NCI-H2029 treated with DMSO at 0.1 percent for 48 hours (cell line): ENCODE data around the gene FXYD5.
A peak's percentile ranks its signal among the peaks of the same experiment; 100 is the strongest.
"Not testable (repeated sequence)": the region's sequence is repeated elsewhere in the genome, so short reads cannot be mapped to it uniquely, and the experiment has no call there.

Source experiments
- DNase-seq: peaks from one replicate; lab custom pipeline; 2025; lab: John Stamatoyannopoulos, UW

FXYD5 gene

GRCh38 chr19:35120492-35120891, 34.0 kb upstream of the FXYD5 start:
- DNase-seq, result no peak

GRCh38 chr19:35120898-35121297, 33.6 kb upstream of the FXYD5 start:
- no peak for DNase-seq

GRCh38 chr19:35122687-35123551, 31.6 kb upstream of the FXYD5 start:
- no peak for DNase-seq

- DNase-seq, result no peak
Measured at GRCh38 chr19:35123573-35123972, 31.0 kb upstream of the FXYD5 start.

- DNase-seq, result peak; percentile 66
Measured at GRCh38 chr19:35124098-35125060, 30.2 kb upstream of the FXYD5 start.

GRCh38 chr19:35125270-35125717, 29.2 kb upstream of the FXYD5 start:
- no peak for DNase-seq

- DNase-seq, result no peak
Measured at GRCh38 chr19:35125749-35126623, 28.5 kb upstream of the FXYD5 start.

- no peak for DNase-seq
Measured at GRCh38 chr19:35126624-35126959, 27.9 kb upstream of the FXYD5 start.

- DNase-seq, result no peak
Measured at GRCh38 chr19:35127871-35128270, 26.7 kb upstream of the FXYD5 start.

GRCh38 chr19:35128398-35129057, 26.0 kb upstream of the FXYD5 start:
- no peak for DNase-seq

GRCh38 chr19:35129724-35130274, 24.7 kb upstream of the FXYD5 start:
- not testable (repeated sequence) for DNase-seq

GRCh38 chr19:35130761-35131720, 23.5 kb upstream of the FXYD5 start:
- DNase-seq, result no peak

- no peak for DNase-seq
Measured at GRCh38 chr19:35132254-35132653, 22.3 kb upstream of the FXYD5 start.

GRCh38 chr19:35133826-35134225, 20.7 kb upstream of the FXYD5 start:
- no peak for DNase-seq

GRCh38 chr19:35134601-35135242, 19.8 kb upstream of the FXYD5 start, which contains the start of gene LGI4:
Gene LGI4 (minus strand): TSS chr19:35135059. CDS start chr19:35134680, 379 bp downstream.
- no peak for DNase-seq

- DNase-seq, result peak; percentile 23
Measured at GRCh38 chr19:35135389-35135909, 19.1 kb upstream of the FXYD5 start.

GRCh38 chr19:35136231-35136630, 18.3 kb upstream of the FXYD5 start:
- DNase-seq, result no peak

GRCh38 chr19:35136977-35137702, 17.4 kb upstream of the FXYD5 start:
- DNase-seq, result no peak
